HG03103 (cell line): ENCODE results near the gene ITIH3.
A peak's percentile ranks its signal among the peaks of the same experiment; 100 is the strongest.
"Not testable (repeated sequence)": the region's sequence is repeated elsewhere in the genome, so short reads cannot be mapped to it uniquely, and the experiment has no call there.

Source experiments
- ATAC-seq: cut with Tn5 transposase; IDR thresholded peaks from one replicate; pipeline ENCODE4 v1.9.1; 2021; ENCODE audit warnings: low read depth; ENCODE audit not compliant: unreplicated experiment

Gene ITIH3

GRCh38 chr3:52794612-52795099 is at the start of gene ITIH3:
TSS of gene ITIH3 (plus strand) at chr3:52794796. CDS start at chr3:52794804, 8 bp downstream.
- ATAC-seq = no peak

GRCh38 chr3:52752045-52752660 is 42.4 kb upstream of the ITIH3 start:
- no peak for ATAC-seq

- ATAC-seq = no peak
These were observed 40.2 kb upstream of the ITIH3 start for GRCh38 chr3:52754373-52754772.

- ATAC-seq = no peak
These were observed 38.5 kb upstream of the ITIH3 start for GRCh38 chr3:52756141-52756540.

- no peak for ATAC-seq
These were observed 31.1 kb upstream of the ITIH3 start for GRCh38 chr3:52763466-52763865.

GRCh38 chr3:52769786-52770455 is 24.7 kb upstream of the ITIH3 start:
- ATAC-seq = no peak

- ATAC-seq = peak; percentile 94
These were observed 23.9 kb upstream of the ITIH3 start, which contains the start of gene NEK4 for GRCh38 chr3:52770496-52771333. TSS of gene NEK4 (minus strand) at chr3:52770940. CDS start at chr3:52770746, 194 bp downstream.

GRCh38 chr3:52771334-52771681 is 23.3 kb upstream of the ITIH3 start:
- ATAC-seq = no peak

GRCh38 chr3:52771702-52772101 is 22.9 kb upstream of the ITIH3 start:
- no peak for ATAC-seq

GRCh38 chr3:52773361-52774065 is 21.1 kb upstream of the ITIH3 start:
- no peak for ATAC-seq

GRCh38 chr3:52774066-52774713 is 20.4 kb upstream of the ITIH3 start:
- ATAC-seq = no peak

- no peak for ATAC-seq
These were observed 19.4 kb upstream of the ITIH3 start for GRCh38 chr3:52774901-52775864.

- no peak for ATAC-seq
These were observed 18.7 kb upstream of the ITIH3 start for GRCh38 chr3:52775877-52776276.

GRCh38 chr3:52776486-52776885 is 18.1 kb upstream of the ITIH3 start:
- not testable (repeated sequence) for ATAC-seq

GRCh38 chr3:52777127-52777958 is 17.3 kb upstream of the ITIH3 start, which contains the start of gene ITIH1:
TSS of gene ITIH1 (plus strand) at chr3:52777599. CDS start at chr3:52777616, 17 bp downstream.
- ATAC-seq = no peak

- no peak for ATAC-seq
These were observed 16.4 kb upstream of the ITIH3 start for GRCh38 chr3:52777959-52778805.
